ELR (cell line): ENCODE data around the gene NFIA.

Source experiments
- DNase-seq: peaks from one replicate; pipeline ENCODE4 v3.0.0-alpha.2; 2015; ENCODE audit warnings: low read depth

Gene NFIA

DNA sequence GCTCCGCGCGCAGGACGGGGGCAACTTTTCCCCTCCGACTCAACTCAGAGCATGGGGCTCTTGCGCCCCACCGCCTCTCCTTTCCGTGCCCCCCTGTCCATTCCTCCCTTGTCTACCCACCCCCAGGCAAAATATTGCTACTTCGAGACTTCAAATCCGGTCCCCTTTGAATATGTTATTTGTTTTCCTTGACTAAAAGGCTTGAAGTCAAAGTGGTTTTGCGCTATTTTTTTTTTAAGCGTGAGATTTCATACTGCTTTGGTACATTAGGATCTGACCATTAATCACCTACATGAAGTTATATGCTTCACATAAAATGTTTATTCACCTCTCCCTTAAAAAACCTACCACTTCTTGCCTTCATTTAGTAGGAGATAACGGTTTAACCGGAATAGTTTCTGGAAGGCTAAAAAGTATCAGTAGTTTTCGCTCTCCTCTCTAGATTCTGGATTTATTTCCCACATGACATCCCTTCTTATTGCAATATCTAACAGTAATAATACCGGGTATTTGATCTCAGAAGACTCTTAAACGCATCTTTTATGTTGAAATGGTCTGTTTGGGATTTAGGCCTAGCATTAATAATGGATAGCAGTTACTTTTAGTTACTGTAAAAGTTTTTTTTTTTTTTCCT, 1.6 kb downstream of the NFIA start:
- no peak for DNase-seq

DNA sequence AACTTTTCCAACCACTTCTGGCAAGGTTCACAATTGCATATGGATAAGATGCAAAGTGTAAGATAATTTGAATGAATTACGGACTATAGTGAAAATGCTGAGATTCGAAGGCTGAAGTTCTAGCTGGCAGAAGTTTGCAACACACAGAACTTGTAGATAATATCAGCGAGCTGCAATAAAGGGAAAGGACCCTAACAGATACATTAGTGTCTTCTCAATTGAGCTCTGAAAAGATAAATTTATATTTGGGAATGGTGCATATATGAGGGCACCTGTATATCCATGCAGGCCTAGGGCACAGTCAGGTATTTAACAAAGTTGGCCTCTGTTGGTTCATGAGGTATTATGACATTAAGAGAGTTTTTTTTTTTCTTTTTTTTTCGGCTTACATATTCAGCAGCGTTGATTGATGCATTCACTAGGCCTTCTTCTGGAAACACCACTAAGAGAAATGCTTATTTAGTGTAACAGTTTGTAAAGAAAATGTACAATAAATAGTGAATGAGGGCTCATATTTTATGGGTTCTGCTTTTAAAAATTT, 2.2 kb downstream of the NFIA start:
- no peak for DNase-seq

DNA sequence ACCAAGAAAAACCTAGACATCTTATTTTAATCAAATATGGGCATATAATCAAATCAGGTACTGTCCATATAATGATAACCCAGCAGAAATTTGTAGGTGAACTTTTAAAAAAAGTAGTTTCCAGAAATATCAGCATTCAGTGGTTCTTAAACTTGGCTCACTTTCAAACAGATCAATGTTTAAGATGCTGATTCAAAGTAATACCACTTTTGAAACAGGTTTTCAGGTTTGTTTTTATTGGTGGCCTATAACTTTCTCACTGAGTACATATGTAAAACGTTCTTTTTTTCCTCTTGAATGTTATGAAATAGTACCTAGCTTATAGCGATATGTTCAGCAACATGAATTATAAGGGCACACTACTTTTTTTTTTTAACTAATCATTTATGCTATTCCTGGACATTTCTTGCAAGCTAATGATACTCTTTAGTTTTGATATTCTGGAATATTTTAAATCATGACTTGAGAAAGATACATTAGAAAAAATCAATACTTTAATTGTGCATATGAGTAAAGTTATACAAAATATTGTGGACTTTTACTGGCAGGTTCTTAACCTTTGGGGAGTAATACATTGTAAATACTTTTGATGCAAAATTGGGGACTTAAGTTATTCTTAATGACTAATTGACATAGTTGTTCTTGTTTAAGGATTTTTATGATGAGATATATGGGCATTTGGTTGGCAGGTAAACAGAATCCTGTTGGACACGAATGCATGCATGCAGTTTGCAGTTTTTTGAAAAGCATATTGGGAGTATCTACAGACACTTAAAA, 3.0 kb downstream of the NFIA start:
- DNase-seq: no peak

DNA sequence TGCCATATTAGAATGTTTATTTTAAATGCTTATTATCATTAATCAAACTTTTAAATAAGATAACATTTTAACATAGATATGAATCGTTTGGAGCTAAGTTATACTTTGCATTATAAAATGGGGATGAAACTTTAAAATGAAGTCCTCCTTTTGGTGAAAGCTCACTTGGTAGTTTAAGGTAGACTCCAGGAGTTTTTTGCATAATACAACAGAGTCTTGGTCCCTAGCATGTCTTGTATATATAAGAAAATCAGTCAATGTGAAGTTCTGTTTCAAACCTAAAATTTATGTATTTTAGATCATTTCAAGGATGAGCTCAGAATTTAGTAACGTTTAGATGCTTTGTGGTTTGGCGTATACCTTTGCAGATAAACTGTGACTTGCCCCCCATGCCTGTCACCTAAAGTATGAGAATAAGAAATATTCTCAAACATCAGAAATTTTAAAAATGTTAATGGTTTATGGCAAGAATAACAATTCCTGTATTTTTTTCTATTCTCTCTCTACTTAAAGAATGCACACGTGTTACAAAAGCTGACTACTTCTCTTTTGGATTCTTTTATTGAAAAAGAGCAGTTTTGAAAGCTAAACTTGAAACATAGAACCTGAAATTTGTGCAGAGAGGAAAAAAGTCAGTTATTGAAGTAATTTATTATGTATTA, 3.8 kb downstream of the NFIA start:
- no peak for DNase-seq

DNA sequence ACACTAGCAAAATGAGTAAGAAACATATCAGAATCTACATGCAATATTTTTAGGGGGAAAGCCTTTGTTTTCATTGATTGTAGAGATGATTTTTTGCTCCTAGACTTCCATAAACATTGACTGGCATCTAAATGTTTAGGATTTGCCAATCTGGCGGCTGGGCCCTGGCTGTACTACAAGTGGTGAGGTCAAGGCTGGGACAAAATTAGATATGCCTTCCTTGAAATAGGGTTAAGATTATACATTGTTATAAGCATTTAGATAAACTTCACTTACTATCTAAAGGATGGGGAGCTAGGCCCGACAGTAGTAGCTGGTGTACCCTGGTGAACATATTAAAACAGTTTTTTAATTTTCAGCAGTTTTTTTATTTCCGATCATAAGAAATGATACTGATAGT, 5.2 kb downstream of the NFIA start:
- no peak for DNase-seq

DNA sequence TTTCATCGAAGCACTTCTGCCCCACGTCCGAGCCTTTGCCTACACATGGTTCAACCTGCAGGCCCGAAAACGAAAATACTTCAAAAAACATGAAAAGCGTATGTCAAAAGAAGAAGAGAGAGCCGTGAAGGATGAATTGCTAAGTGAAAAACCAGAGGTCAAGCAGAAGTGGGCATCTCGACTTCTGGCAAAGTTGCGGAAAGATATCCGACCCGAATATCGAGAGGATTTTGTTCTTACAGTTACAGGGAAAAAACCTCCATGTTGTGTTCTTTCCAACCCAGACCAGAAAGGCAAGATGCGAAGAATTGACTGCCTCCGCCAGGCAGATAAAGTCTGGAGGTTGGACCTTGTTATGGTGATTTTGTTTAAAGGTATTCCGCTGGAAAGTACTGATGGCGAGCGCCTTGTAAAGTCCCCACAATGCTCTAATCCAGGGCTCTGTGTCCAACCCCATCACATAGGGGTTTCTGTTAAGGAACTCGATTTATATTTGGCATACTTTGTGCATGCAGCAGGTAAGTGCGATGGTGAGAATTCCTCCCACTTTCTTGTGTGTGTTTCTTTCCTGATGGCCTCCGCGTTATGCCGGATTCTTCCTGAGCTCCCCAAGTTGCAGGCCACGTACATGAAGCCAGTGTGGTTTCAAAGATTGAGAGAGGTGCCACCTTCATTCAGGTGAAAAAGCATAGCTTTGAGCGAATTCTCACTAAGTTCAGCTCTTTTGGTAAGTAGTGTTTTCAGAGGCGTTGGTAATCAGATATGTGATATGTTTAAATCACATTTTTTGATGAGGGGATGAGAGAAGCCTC, 6.0 kb downstream of the NFIA start:
- no peak for DNase-seq

DNA sequence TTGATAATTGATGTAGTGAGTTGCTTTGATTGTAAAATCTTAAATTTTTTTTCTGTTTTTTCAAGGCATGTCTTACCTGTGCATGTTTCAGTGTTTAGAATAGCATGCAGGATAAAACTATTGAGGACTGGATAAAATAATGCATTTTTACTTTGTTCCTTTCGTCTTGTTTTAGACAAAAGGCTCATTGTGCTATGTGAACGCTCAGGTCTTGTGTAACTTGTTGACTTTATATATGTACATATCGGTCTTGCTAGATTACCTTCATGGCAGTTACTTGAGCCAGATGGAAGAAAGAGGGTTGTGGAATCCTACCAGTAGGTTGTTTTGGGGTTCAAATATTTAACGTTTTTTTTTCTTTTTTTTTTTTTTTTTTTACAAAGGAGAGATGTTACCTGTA, 7.0 kb downstream of the NFIA start:
- DNase-seq: no peak

DNA sequence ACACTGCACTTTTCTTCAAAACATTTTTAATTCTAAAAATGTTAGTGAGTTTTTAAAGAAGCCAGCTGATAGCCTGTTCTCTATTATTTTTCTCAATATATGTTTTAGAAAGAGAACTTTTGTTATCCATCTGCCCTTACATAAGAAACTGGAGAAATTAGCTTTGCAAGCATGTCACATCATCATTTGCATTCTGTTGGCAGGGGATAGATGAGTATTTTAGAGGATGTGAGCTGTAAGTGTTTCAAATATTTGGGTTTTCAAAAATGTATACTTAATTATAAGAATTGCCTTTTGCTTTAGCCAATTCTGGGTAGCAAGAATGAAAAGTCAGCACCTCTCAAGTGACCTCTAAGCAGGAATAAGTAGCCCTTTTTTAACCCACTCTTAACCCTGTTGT, 7.4 kb downstream of the NFIA start:
- DNase-seq: no peak

DNA sequence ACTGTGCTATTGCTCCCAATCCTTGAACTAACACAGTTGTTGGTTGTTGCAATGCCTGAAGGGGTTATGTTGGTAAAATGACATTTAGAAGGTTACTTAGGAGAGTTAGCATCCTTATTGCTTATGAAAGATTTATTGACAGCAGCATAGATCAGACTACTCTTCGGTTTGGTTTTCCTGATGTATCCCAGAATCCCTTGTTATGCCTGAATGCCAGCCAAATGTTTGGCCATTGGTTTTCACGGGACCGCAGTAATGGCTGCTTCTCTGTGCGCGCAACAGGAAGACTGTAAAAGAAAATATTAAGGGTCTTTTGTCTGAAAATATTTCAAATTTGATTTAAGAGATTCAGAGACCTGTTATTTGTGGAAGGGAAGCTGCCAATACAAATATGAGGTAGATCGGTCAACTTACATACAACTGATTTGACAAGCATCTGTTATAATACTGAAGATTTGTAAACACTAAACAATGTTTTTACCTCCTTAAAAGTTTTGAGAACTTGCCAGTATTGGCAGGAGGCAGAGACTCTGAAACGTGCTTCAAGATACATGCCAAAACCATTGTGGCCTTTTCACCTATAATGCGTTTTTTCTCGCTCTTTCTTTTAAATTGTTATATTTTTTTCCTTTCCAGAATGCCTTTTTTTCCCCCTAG, 8.3 kb downstream of the NFIA start:
- DNase-seq: no peak

DNA sequence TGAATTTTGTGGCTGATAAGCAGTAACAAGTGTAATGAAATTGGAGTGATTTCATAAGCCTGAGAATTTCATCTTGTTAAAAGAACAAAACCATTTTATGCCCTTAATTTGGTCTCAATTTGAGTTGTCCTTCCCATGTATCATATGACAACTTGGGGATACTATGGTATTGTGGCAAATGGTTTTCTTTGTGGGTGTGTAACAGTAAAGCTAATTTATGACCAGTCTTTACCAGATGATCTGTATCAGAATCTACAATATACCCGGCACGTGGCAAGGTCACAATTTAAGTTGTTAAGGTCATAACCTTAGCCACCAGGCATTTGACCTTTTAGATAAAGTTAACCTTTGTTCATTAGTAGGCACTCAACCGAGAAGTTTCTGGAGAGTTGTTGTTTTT, 9.1 kb downstream of the NFIA start:
- DNase-seq: no peak

DNA sequence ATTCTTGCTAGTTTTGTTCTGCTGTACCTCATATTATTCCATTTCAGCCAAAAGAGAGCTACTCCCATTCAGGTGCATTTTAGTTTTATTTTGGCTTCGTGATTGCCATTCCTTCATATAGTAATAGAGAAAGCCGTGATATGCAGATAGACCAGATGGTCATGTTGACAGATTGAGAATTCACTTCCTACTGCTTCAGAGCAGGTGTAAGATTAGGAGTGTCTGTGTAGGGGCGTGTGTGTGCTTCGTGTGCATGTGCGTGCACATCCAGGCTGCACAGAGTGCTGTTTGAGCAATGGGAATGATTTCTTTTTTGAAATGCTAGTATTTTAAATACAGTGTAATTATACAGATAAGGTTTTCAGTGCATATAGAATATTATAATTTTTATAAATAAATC, 10.3 kb downstream of the NFIA start:
- no peak for DNase-seq

DNA sequence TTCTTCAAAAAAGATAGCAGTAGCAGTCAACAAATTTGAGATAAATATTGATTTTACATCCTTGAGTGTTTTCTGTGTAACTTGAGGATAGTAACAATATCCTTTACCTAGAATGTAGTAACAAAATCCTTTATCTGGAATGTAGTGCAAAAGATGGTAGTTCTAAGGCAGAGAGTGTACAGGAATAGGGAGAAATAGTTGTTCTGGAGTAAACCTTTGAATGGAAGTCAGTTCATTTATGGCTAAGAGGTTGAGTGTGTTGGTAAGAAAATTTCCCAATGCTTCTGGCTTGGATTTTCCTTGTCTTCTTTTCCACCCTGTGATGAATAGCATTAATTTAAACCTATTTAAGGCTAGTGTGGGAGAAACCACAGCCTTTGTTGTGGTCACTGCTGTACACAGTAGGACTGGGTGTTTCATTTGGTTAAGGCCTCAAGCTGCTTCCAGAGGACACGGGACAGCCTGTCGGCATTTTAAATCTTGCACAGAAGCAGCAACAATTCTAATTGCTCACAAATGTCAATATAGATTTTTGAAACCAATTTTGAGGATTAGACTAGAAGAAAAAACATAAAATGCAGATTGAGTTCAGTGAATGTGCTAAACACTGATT, 11.3 kb downstream of the NFIA start:
- no peak for DNase-seq

DNA sequence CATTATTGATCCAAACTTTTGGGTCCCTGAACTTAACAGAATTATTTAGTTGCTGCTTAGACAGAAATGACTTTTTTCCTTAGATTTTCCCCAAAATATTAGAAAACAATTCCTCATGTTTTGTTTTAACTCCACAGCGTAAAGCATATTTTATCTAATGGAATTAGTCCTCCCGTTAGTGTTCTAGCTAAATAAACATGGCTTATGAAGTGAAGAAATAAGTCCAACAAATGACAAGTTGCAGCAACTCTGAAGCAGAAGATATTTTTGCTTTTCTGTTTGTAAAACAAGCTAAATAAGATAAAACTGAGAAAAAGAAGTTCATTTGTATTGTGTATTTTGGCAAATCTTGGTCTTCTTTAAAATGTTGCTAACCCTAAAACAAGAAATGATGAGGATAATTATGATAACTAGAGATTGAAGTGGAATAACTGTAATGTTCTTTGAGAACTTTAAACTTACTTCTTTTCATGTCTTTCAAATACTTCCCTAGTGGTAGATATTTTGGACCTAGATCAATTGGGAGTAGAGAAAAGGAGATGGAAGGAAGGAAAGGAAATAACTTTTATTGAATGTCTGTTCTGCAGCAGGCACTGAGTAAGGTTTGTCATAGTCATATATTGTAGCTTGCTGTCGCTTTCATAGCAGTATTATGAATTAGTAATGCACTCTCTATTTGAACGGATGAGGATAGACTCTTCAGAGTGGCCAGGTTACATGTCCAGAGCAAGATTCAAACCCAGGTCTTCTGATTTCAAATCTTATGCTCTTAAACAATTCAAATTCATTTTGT, 12.5 kb downstream of the NFIA start:
- no peak for DNase-seq

DNA sequence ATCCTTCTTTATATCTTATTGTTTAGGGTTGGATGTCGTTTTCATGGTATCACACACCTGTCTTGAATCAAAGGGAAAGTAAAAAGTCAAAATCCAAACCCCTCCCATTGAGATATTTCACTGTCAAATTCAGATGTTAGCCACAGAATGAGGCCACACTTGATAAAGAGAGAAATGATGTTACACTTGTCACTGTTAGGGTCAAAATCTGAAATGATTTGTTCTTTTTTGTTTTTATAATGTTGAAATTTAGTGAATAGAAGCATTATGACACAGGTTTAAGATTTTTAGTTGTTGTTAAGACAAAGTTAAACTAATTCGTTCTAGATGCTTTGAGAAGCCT, 13.1 kb downstream of the NFIA start:
- no peak for DNase-seq

DNA sequence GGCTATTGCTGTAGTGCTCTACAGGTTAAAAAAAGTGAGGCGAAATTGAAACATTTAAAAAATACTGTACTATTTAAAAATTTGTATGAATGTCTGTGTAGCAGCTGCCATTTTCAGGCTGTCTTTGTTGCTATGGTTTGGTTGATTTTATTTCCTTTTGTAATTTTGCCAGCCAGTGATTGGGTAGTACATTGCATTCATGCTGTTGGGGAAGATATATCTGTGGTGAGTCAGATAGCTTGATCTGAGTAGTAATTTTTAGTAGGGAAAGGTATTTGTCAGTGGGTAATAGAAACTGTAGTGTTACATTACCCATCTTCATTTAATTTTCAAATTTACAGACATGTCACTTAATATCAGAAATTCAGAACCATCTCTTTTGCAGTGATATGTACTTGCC, 15.0 kb downstream of the NFIA start:
- DNase-seq: peak; percentile 46

DNA sequence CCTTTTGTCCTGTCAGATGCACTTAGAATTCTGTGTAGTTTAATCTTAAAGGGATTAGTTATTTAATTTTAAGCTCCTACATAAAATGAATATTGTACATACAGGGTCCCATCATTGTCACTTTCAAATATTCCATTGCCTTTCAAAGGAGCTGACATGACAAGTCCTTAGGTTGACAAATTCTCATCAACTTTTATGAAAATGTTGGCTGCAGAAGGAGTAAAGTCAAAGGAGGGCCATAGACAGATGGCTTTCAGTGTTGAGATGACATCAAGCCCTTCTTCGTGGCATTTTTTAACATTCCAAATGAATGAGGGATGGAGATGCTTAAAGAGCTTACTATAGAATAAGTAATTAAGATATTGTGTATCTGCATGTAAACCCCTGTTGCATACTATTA, 15.4 kb downstream of the NFIA start:
- no peak for DNase-seq

DNA sequence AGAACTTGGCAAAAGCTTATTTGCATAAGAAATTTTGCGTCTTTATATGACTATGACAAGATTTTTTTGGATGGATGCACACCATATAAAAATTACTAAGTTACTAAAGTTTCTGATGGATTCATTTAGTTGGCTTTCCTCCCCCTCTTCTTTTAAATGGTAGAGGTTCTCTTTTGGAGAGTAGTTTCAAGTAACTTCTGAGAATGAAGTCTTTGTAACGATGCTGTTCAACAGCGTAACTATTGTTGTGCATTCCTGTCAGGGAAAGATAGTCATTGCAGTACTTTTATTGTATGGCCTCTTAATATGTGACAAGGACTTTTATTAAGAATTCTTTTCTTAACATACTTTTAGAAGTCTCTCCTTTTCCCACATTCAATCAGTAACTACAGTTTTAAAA, 16.0 kb downstream of the NFIA start:
- no peak for DNase-seq

DNA sequence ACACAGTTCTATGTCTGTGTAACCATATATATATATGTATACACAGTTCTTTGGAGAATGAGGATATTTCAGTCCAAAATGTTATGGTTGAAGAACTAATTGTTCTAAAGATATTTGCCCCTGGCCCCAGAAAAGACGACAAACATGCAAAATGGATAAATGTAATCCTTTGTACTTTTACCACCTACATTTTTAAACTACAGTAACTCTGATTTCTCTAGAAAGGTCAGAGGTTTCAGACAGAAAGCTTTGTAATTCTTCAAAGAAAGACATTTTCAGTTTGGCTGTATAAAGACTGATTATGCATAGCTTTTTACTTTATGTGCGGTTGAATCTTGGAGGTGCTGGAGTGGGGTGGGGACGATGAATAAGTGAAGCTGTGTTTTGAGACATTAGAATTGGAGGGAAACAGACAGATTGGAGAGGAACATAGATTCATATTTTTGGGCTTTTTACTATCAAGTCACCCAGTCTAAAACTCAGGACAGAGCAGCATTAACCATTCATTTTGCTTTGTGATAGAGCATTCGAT, 16.6 kb downstream of the NFIA start:
- no peak for DNase-seq

DNA sequence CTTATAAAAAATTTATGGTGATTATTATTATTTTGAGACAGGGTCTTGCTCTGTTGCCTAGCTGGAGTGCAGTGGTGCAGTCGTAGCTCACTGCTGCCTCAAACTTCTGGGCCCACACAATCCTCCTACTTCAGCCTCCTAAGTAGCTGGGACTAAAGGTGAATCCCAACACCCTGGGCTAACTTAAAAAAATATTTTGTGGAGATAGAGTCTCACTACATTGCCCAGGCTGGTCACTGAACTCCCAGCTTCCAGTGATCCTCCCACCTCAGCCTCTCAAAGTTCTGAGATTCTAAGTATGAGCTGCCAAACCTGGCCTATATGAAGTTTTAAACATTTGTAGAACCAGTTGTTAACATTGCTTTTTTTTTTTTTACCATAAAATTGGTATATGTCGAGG, 18.2 kb downstream of the NFIA start:
- no peak for DNase-seq

DNA sequence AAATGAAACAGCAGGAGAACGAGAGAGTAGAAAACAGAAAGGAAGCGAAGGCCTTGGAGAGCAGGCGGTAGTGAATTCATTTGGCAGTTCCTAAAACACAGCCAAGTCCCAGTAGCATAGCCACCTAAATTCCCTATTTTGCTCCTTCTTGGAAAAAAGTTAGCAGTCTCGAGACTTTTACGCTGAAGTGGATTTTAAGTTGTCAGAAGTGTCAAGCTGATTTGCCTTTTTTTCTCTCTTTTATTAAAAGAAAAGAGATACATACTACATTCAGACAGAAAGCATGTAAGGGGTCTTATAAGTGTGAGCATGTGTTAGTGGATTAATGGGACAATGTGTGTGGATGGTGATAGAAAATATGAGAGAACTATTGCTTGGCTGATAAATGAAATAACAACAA, 19.2 kb downstream of the NFIA start:
- no peak for DNase-seq
